Breast epithelium (tissue), 4 donors: ENCODE measurements around the gene RPS21. TPM values are rescaled to one million over a fixed set of nuclear protein-coding genes. Genes with fewer than 3 reads are reported as not detected.
A peak's percentile ranks its signal among the peaks of the same experiment; 100 is the strongest.

Experiments used
- DNase-seq, 2 donors: peaks; one replicate each; pipeline ENCODE4 v3.0.0-alpha.2; 2019; ENCODE audit warnings: low spot score in 2 of 2
- H3K27ac ChIP-seq, 2 donors: fragments of 200-600 bp; sonication (generic) in 1 of 2; one replicate each; pipeline ENCODE4 v1.5.1; 2016 to 2019; ENCODE audit warnings: mild to moderate bottlenecking in 1 of 2
- H3K27me3 ChIP-seq, 2 donors: fragments of 200-600 bp; sonication (generic) in 1 of 2; one replicate each; pipeline versions ENCODE4 v1.5.1 to v1.6.0; 2017 to 2019; ENCODE audit warnings: control low read depth in 1 of 2, mild to moderate bottlenecking in 1 of 2
- H3K36me3 ChIP-seq: fragments of 200-600 bp; one replicate; pipeline ENCODE4 v1.5.1; 2019
- H3K4me1 ChIP-seq, 2 donors: fragments of 200-600 bp; sonication (generic); one replicate each; pipeline ENCODE4 v1.5.1; 2016 to 2019; ENCODE audit warnings: control low read depth in 1 of 2
- H3K4me3 ChIP-seq, 3 donors: fragments of 200-600 bp; sonication (generic); 1 replicate in 2 of 3; 2 replicates in 1 of 3; pipeline ENCODE4 v1.5.1; 2016 to 2019; ENCODE audit warnings: mild to moderate bottlenecking in 3 of 3, moderate library complexity in 2 of 3
- H3K9me3 ChIP-seq, 2 donors: fragments of 200-600 bp; sonication (generic) in 1 of 2; one replicate each; pipeline ENCODE4 v1.5.1; 2016 to 2019; ENCODE audit warnings: control low read depth in 1 of 2
- POLR2A ChIP-seq: fragments of 450-650 bp; IDR thresholded peaks from one replicate; pipeline ENCODE4 v1.6.1; 2016; ENCODE audit warnings: antibody characterized with exemption, mild to moderate bottlenecking, moderate library complexity
- POLR2AphosphoS5 ChIP-seq, 3 donors: sonication (generic); formaldehyde crosslinking; IDR thresholded peaks; one replicate each; pipeline ENCODE4 v1.6.1; 2017; ENCODE audit warnings: antibody characterized with exemption in 3 of 3
- intact Hi-C: fragments of 100-400 bp; cut with DNase I; formaldehyde crosslinking; loops from one replicate; pipeline ENCODE4 v1.15.1; 2023; ENCODE audit warnings: low total_unique reads
- total RNA-seq, 3 donors: library from RNA; depleted of rRNA; stranded (reverse); fragments of >200 nt; gene quantifications; one replicate each; pipeline ENCODE4 v1.1.0, GENCODE V29; 2016
- TF ChIP-seq, protein P1 (sequence below), 3 donors: fragments of 450-650 bp; IDR thresholded peaks; one replicate each; pipeline ENCODE4 v1.5.1; 2016 to 2017; ENCODE audit warnings: antibody characterized with exemption in 3 of 3, mild to moderate bottlenecking in 3 of 3, moderate library complexity in 3 of 3

Gene RPS21
- total RNA-seq, 3 donors from 2014 or later: 1,723 to 3,116 (median 2,974) TPM

- TF ChIP-seq, protein P1, sequence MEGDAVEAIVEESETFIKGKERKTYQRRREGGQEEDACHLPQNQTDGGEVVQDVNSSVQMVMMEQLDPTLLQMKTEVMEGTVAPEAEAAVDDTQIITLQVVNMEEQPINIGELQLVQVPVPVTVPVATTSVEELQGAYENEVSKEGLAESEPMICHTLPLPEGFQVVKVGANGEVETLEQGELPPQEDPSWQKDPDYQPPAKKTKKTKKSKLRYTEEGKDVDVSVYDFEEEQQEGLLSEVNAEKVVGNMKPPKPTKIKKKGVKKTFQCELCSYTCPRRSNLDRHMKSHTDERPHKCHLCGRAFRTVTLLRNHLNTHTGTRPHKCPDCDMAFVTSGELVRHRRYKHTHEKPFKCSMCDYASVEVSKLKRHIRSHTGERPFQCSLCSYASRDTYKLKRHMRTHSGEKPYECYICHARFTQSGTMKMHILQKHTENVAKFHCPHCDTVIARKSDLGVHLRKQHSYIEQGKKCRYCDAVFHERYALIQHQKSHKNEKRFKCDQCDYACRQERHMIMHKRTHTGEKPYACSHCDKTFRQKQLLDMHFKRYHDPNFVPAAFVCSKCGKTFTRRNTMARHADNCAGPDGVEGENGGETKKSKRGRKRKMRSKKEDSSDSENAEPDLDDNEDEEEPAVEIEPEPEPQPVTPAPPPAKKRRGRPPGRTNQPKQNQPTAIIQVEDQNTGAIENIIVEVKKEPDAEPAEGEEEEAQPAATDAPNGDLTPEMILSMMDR (IDR thresholded peaks at IDR 0.05): no peak
- TF ChIP-seq POLR2A (no peak), POLR2AphosphoS5 (IDR thresholded peaks at IDR 0.05) (no peak)
- peaks cover 13 to 18% of the 10 kb centered on the region in 2 donors for H3K4me1 ChIP-seq
- no peak overlapping the region for H3K4me3 ChIP-seq
- no peaks in the 10 kb centered on the region for H3K36me3 ChIP-seq
- H3K27me3 ChIP-seq: no peaks in the 10 kb centered on the region
- DNase-seq: no peak
- peak overlapping the region; percentile 50 to 63 for H3K27ac ChIP-seq
- H3K9me3 ChIP-seq: no peaks in the 10 kb centered on the region
- intact Hi-C loops: no loop called here
Measured at GRCh38 chr20:62350629-62351422, 36.1 kb upstream of the RPS21 start.

GRCh38 chr20:62351469-62352401 lies 35.2 kb upstream of the RPS21 start:
- Histone ChIP-seq H3K27ac (peak overlapping the region; percentile 78 to 86), H3K4me1 (peaks cover 19 to 25% of the 10 kb centered on the region in 2 donors), H3K4me3 (no peak overlapping the region), H3K27me3 (no peaks in the 10 kb centered on the region), H3K36me3 (no peaks in the 10 kb centered on the region), H3K9me3 (no peaks in the 10 kb centered on the region)
- DNase-seq: no peak
- no peak for TF ChIP-seq POLR2A
- no peak for TF ChIP-seq POLR2AphosphoS5 (IDR thresholded peaks at IDR 0.05)
- TF ChIP-seq, protein P1 (IDR thresholded peaks at IDR 0.05): no peak
- intact Hi-C loops: no loop called here

DNA sequence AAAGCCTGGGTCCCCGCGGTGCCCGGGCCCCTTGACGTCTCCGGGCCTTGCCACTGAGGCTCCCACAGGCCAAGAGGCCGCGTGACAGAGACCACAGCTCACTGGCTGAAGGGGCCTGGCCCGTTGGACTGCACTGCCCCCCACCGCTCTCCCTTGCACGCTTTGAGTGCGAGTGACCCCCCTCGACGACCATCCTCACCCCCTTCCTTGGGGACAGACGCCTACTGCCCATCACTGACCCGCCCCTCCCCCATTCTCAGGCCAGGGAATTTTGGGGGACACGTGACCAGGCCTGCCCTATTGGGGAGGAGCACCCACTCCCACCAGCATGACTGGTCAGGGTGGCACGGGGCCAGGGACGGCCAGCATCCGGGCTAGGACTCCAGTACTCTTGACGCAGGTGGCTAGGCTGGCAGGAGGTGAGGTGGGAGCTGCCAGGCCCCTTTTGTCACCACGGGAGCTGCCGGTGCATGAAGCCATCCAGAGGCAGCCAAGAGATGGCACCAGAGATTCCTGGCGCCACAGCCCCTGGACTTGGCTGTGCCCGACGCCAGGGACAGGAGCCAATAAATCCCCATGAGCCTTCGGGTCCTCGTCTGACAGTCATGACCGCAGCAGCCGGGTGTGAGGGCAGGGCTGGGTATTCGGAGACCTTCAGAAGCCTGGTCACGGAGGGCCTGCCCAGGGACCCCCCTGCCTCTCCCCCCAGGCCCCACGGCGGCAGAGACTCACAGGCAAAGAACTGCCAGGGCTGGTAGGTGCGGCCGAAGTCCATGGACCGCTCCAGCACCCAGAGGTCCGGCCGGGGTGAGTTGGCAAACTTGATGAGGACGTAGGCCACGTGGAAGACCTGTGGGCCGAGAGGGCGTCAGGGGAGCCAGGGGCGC lies 34.3 kb upstream of the RPS21 start:
- peak; percentile 90 to 92 for DNase-seq
- Histone ChIP-seq H3K4me1 (peaks cover 24 to 32% of the 10 kb centered on the region in 2 donors), H3K27me3 (no peaks in the 10 kb centered on the region), H3K36me3 (no peaks in the 10 kb centered on the region), H3K9me3 (no peaks in the 10 kb centered on the region), H3K27ac (peak overlapping the region; percentile 78 to 86), H3K4me3 (no peak overlapping the region)
- intact Hi-C loops: no loop called here
- TF ChIP-seq POLR2AphosphoS5 (IDR thresholded peaks at IDR 0.05) (peak; percentile 41 to 49 (median 45)), POLR2A (no peak)
- TF ChIP-seq, protein P1 (IDR thresholded peaks at IDR 0.05): peak in 2 of 3 donors; percentile 13 to 54

GRCh38 chr20:62353289-62354030 lies 33.4 kb upstream of the RPS21 start:
- Histone ChIP-seq H3K36me3 (no peaks in the 10 kb centered on the region), H3K4me1 (peaks cover 33 to 40% of the 10 kb centered on the region in 2 donors), H3K4me3 (no peak overlapping the region), H3K27me3 (no peaks in the 10 kb centered on the region), H3K27ac (peak overlapping the region; percentile 78 to 86), H3K9me3 (no peaks in the 10 kb centered on the region)
- TF ChIP-seq, protein P1 (IDR thresholded peaks at IDR 0.05): no peak
- TF ChIP-seq POLR2A (no peak), POLR2AphosphoS5 (IDR thresholded peaks at IDR 0.05) (no peak)
- intact Hi-C loops: no loop called here
- DNase-seq: no peak
